GM12878 (cell line): Measurements from ENCODE around the gene FOLR3. TPM values are rescaled to one million over a fixed set of nuclear protein-coding genes. Genes with fewer than 3 reads are reported as not detected.
"Not testable (repeated sequence)": the region's sequence is repeated elsewhere in the genome, so short reads cannot be mapped to it uniquely, and the experiment has no call there.

ENCODE experiments used
- ATAC-seq: fragments of 200-7000 bp; cut with Tn5 transposase; 3 replicates; pipeline ENCODE4 v1.9.1; 2020; ENCODE audit warnings: mild to moderate bottlenecking, moderate library complexity
- BruUV-seq: library from RNA; stranded (reverse); fragments of 400-500 nt; replicated peaks from 2 replicates; lab custom pipeline; 2021; lab: Mats Ljungman, UMichigan
- CTCF ChIA-PET: fragments of 300-600 bp; sonication (Branson Sonifier 250); formaldehyde crosslinking; extraction: SDS; loops from one replicate; lab custom pipeline; 2021; ENCODE audit warnings: inconsistent platforms; lab: Yijun Ruan, JAX
- POLR2A ChIA-PET: fragments of 350-600 bp; formaldehyde crosslinking; extraction: SDS; loops from one replicate; lab custom pipeline; 2021; ENCODE audit warnings: inconsistent platforms; lab: Charles Lee
- RAD21 ChIA-PET: fragments of 300-600 bp; sonication (Branson Sonifier 250); formaldehyde crosslinking; loops from one replicate; lab custom pipeline; 2023; ENCODE audit warnings: antibody characterized with exemption; ENCODE audit not compliant: unreplicated experiment; lab: Charles Lee
- SMC1A ChIA-PET: fragments of 300-600 bp; sonication (Branson Sonifier 250); formaldehyde crosslinking; loops from one replicate; lab custom pipeline; 2023; ENCODE audit not compliant: unreplicated experiment, uncharacterized antibody; lab: Charles Lee
- DNase-seq: peaks from one replicate; pipeline ENCODE4 v3.0.0-alpha.2; 2011; ENCODE audit warnings: low read depth, low spot score
- FAIRE-seq: peaks from 3 replicates; lab custom pipeline; 2011; peaks lifted over from hg19 to GRCh38; lab: Jason Lieb, UNC
- H2AFZ ChIP-seq: 2 replicates; pipeline ENCODE4 v1.6.0; 2011; ENCODE audit warnings: low read depth, low read length, control low read depth; ENCODE audit not compliant: control insufficient read depth
- H3K27ac ChIP-seq: 2 replicates; pipeline ENCODE4 v1.5.1; 2011; ENCODE audit warnings: control low read depth; ENCODE audit not compliant: control insufficient read depth, insufficient read depth
- H3K27me3 ChIP-seq, 2 experiments: replicated peaks in 1 of 2; 2 replicates each; pipeline versions ENCODE4 v1.6.0 to v1.6.1; 2011; ENCODE audit warnings: low read length in 1 of 2; ENCODE audit not compliant: control insufficient read depth in 2 of 2, insufficient read depth in 2 of 2
- H3K36me3 ChIP-seq, 2 experiments: 2 replicates each; pipeline ENCODE4 v1.5.1; 2011; ENCODE audit warnings: low read length in 1 of 2; ENCODE audit not compliant: control insufficient read depth in 2 of 2, insufficient read depth in 2 of 2
- H3K4me1 ChIP-seq: 2 replicates; pipeline ENCODE4 v1.6.1; 2011; ENCODE audit warnings: mild to moderate bottlenecking, low read length, moderate library complexity, mixed read lengths; ENCODE audit not compliant: control insufficient read depth, insufficient read depth
- H3K4me2 ChIP-seq: 2 replicates; pipeline ENCODE4 v1.6.0; 2011; ENCODE audit warnings: control low read depth; ENCODE audit not compliant: control insufficient read depth, insufficient read depth
- H3K4me3 ChIP-seq: fragments of 200-600 bp; sonication (generic); 2 replicates; pipeline ENCODE4 v1.5.1; 2016
- H3K79me2 ChIP-seq: 2 replicates; pipeline ENCODE4 v1.6.0; 2011; ENCODE audit warnings: low read length; ENCODE audit not compliant: control insufficient read depth, insufficient read depth
- H3K9ac ChIP-seq: 2 replicates; pipeline ENCODE4 v1.8.0; 2011; ENCODE audit warnings: low read length, control low read depth, mixed read lengths; ENCODE audit not compliant: control insufficient read depth, insufficient read depth
- H3K9me3 ChIP-seq: replicated peaks from 3 replicates; pipeline ENCODE4 v1.5.1; 2011; ENCODE audit warnings: mild to moderate bottlenecking, low read length; ENCODE audit not compliant: control insufficient read depth, insufficient read depth
- H4K20me1 ChIP-seq: 2 replicates; pipeline ENCODE4 v1.6.0; 2011; ENCODE audit not compliant: control insufficient read depth, insufficient read depth
- ASH2L ChIP-seq: fragments of 300-600, 200-600 bp; sonication (generic); IDR thresholded peaks from 2 replicates; pipeline ENCODE4 v1.6.1; 2017; ENCODE audit warnings: low read depth, mild to moderate bottlenecking, borderline replicate concordance
- CTCF ChIP-seq, 3 experiments: IDR thresholded peaks in 2 of 3; conservative IDR thresholded peaks in 1 of 3; 2 replicates each; pipeline ENCODE4 v1.5.1; 2011; ENCODE audit warnings: low read depth in 3 of 3, low read length in 3 of 3, mild to moderate bottlenecking in 3 of 3, control low read depth in 2 of 3, moderate library complexity in 2 of 3, inconsistent platforms in 1 of 3, mixed read lengths in 1 of 3; ENCODE audit not compliant: control insufficient read depth in 2 of 3, insufficient read depth in 1 of 3; ENCODE audit errors: extremely low read depth in 1 of 3
- FOXK2 ChIP-seq: fragments of 450-650 bp; IDR thresholded peaks from 2 replicates; pipeline ENCODE4 v1.6.1; 2017; ENCODE audit warnings: mild to moderate bottlenecking, moderate library complexity
- NFXL1 ChIP-seq: fragments of 450-650 bp; IDR thresholded peaks from 2 replicates; pipeline ENCODE4 v1.6.1; 2017; ENCODE audit warnings: antibody characterized with exemption, mild to moderate bottlenecking, borderline replicate concordance
- RAD21 ChIP-seq: IDR thresholded peaks from 2 replicates; pipeline ENCODE4 v1.6.1; 2011; ENCODE audit warnings: mild to moderate bottlenecking, low read depth, low read length, moderate library complexity; ENCODE audit not compliant: insufficient read depth
- RAD51 ChIP-seq: fragments of 450-650 bp; IDR thresholded peaks from 2 replicates; pipeline ENCODE4 v1.6.1; 2016; ENCODE audit warnings: moderate library complexity, mild to moderate bottlenecking, inconsistent platforms
- RFX5 ChIP-seq: IDR thresholded peaks from 2 replicates; pipeline ENCODE4 v1.6.1; 2011; ENCODE audit warnings: low read depth, low read length, improper control_type of control experiment
- WRNIP1 ChIP-seq: IDR thresholded peaks from 2 replicates; pipeline ENCODE4 v1.6.1; 2011; ENCODE audit warnings: low read depth, low read length, improper control_type of control experiment, borderline replicate concordance
- WGBS: methylation state at CpG from one replicate; pipeline ENCODE4 v1.1.6; 2016; ENCODE audit warnings: low lambda C conversion rate; ENCODE audit not compliant: insufficient replicate concordance, insufficient coverage; ENCODE audit errors: missing lambda C conversion rate; 5-methylcytosine and 5-hydroxymethylcytosine counted together
- in situ Hi-C: fragments of 300-500 bp; cut with MboI; formaldehyde crosslinking; loops from 9 replicates; pipeline ENCODE4 v1.14.3; 2018; ENCODE audit warnings: mixed read lengths
- intact Hi-C: fragments of 100-400 bp; cut with micrococcal nuclease; formaldehyde crosslinking; loops from one replicate; pipeline ENCODE4 v1.14.2; 2022; ENCODE audit not compliant: unreplicated experiment
- polyA plus RNA-seq, 11 experiments: library from polyadenylated mRNA; depleted of rRNA in 4 of 11; unstranded in 6 of 11; stranded (reverse) in 5 of 11; fragments of >200 nt; fragmentation: Nextera tagmentation in 4 of 11; fragmentation: Illumina TruSeq in 1 of 11; extraction: Ambion mirVana in 4 of 11; extraction: Trizol in 1 of 11; gene quantifications; 1 replicate in 1 of 11; 2 replicates in 10 of 11; pipeline versions ENCODE4 v1.2.1 to v1.2.3, GENCODE V29; 2011 to 2016; ENCODE audit warnings: inconsistent platforms in 2 of 11, missing spikeins in 2 of 11, low read depth in 1 of 11
- total RNA-seq, 4 experiments: library from RNA; depleted of rRNA in 3 of 4; stranded (reverse); fragments of >200 nt in 3 of 4; fragmentation: Illumina TruSeq in 1 of 4; extraction: Trizol in 1 of 4; gene quantifications; 2 replicates each; pipeline versions ENCODE4 v1.2.1 to v1.2.3, GENCODE V29; 2013 to 2021

Gene FOLR3
- total and polyA plus RNA-seq, 10 of the 15 experiments (the other 5 are each of a cell fraction or from before 2014, with no cell fraction given), result not detected

- H3K9ac ChIP-seq, H3K36me3 ChIP-seq, H4K20me1 ChIP-seq, H2AFZ ChIP-seq, H3K4me2 ChIP-seq, H3K4me3 ChIP-seq, SMC1A ChIA-PET, in situ Hi-C loops, H3K9me3 ChIP-seq, H3K4me1 ChIP-seq, H3K27ac ChIP-seq, H3K79me2 ChIP-seq, intact Hi-C loops, H3K27me3 ChIP-seq, DNase-seq, BruUV-seq: not testable (repeated sequence)
- TF ChIP-seq CTCF (IDR thresholded peaks at IDR 0.05 in 2 of 3, conservative IDR thresholded peaks at IDR 0.05 in 1 of 3; ENCODE audit: control insufficient read depth in 2 of 3, extremely low read depth in 1 of 3, insufficient read depth in 1 of 3, low read depth in 3 of 3, low read length in 3 of 3), result 0 out of 6 replicates have a peak, but pooled peaks of 1 of the 3 experiments have one; percentile 9
- 0 out of 2 replicates have a peak, but pooled peaks have one; percentile 6 for TF ChIP-seq RAD21
- CTCF ChIA-PET, result interaction anchor here (0.8 to 3.7 kb wide), 6 partner anchors 16 to 234 kb away, joined by 3 to 12 read pairs (median 6); no protein-coding TSS in a partner anchor
- POLR2A ChIA-PET, result interaction anchor here (0.7 kb wide), 1 partner anchor 179 kb away, joined by 4 read pairs; no protein-coding TSS in a partner anchor
- peak; percentile 23; the same call in 2 of the 3 replicates for ATAC-seq
- 55% methylated on average over 3 of the region's 3 CpGs for WGBS
- FAIRE-seq, result peak; percentile 7
- RAD21 ChIA-PET, result interaction anchor here (1.3 kb wide), 1 partner anchor 157 kb away, joined by 5 read pairs; no protein-coding TSS in a partner anchor
These were observed 46.0 kb downstream of the FOLR3 start for GRCh38 chr11:72181553-72181958.

GRCh38 chr11:72188267-72188666 lies 52.7 kb downstream of the FOLR3 start:
- Histone ChIP-seq H3K36me3 (no peaks in the 10 kb centered on the region), H4K20me1 (no peaks in the 10 kb centered on the region), H3K4me1 (no peaks in the 10 kb centered on the region), H2AFZ (no peak overlapping the region), H3K9me3 (no peaks in the 10 kb centered on the region), H3K27me3 (no peaks in the 10 kb centered on the region), H3K4me3 (no peak overlapping the region), H3K4me2 (no peak overlapping the region), H3K27ac (no peak overlapping the region), H3K79me2 (no peaks in the 10 kb centered on the region), H3K9ac (no peak overlapping the region)
- SMC1A ChIA-PET, result interaction anchor here (0.9 to 1.6 kb wide), 2 partner anchors 18 to 32 kb away, joined by 3 to 4 read pairs; no protein-coding TSS in a partner anchor
- no peak for DNase-seq
- BruUV-seq, result no TSS peak
- RAD21 ChIA-PET, result no interaction called here
- TF ChIP-seq FOXK2 (no peak), RFX5 (no peak), NFXL1 (no peak), RAD51 (no peak), WRNIP1 (no peak), ASH2L (no peak)
- POLR2A ChIA-PET, result interaction anchor here (0.6 kb wide), 1 partner anchor 9 kb away, joined by 4 read pairs; no protein-coding TSS in a partner anchor
- WGBS, result 73% methylated on average over 1 of the region's 1 CpG
- FAIRE-seq, result no peak
- CTCF ChIA-PET, result interaction anchor here (2.4 kb wide), 1 partner anchor 243 kb away, joined by 8 read pairs; no protein-coding TSS in a partner anchor
- intact Hi-C loops (no loop called here), in situ Hi-C loops (no loop called here)
- ATAC-seq, result no peak
